ENCODE measurements around the gene OR5B3.
"Not testable (repeated sequence)": the region's sequence is repeated elsewhere in the genome, so short reads cannot be mapped to it uniquely, and the experiment has no call there.

OR5B3 gene

GRCh38 chr11:58406774-58407173 lies at the start of gene OR5B3:
OR5B3 (minus strand) TSS chr11:58406874; CDS start chr11:58403409, 3,465 bp downstream.
- no peak for DNase-seq
- intact Hi-C loops (cut with DNase I) = no loop called here

- DNase-seq = no peak
- intact Hi-C loops (cut with DNase I) = no loop called here
Observed at GRCh38 chr11:58451585-58451984, 44.9 kb upstream of the OR5B3 start.

- peak in 1 of 10 donors; percentile 60 for DNase-seq
- intact Hi-C loops (cut with DNase I) = no loop called here
Observed at GRCh38 chr11:58446294-58446693, 39.6 kb upstream of the OR5B3 start.

- DNase-seq = no peak
- intact Hi-C loops (cut with DNase I) = no loop called here
Observed at GRCh38 chr11:58444300-58444699, 37.6 kb upstream of the OR5B3 start.

GRCh38 chr11:58442136-58442535 lies 35.5 kb upstream of the OR5B3 start, which contains the start of gene OR5B12:
OR5B12 (minus strand) TSS chr11:58442236; CDS start chr11:58440151, 2,085 bp downstream.
- DNase-seq = no peak
- intact Hi-C loops (cut with DNase I) = no loop called here

GRCh38 chr11:58438486-58438885 lies 31.8 kb upstream of the OR5B3 start:
- intact Hi-C loops (cut with DNase I) = no loop called here
- DNase-seq = no peak

GRCh38 chr11:58434217-58434616 lies 27.5 kb upstream of the OR5B3 start:
- DNase-seq = no peak
- intact Hi-C loops (cut with DNase I) = no loop called here

GRCh38 chr11:58433638-58434203 lies 27.0 kb upstream of the OR5B3 start:
- intact Hi-C loops (cut with DNase I) = no loop called here
- DNase-seq = no peak

- intact Hi-C loops (cut with DNase I) = no loop called here
- DNase-seq = no peak
Observed at GRCh38 chr11:58429273-58429672, 22.6 kb upstream of the OR5B3 start.

GRCh38 chr11:58428021-58428420 lies 21.3 kb upstream of the OR5B3 start, which contains the start of gene OR5B2:
OR5B2 (minus strand) TSS chr11:58428121; CDS start chr11:58423261, 4,860 bp downstream.
- DNase-seq = no peak
- intact Hi-C loops (cut with DNase I) = no loop called here

GRCh38 chr11:58399622-58400021 lies 7.1 kb downstream of the OR5B3 start:
- intact Hi-C loops (cut with DNase I); DNase-seq: not testable (repeated sequence)

GRCh38 chr11:58395581-58395980 lies 11.1 kb downstream of the OR5B3 start:
- DNase-seq = no peak
- intact Hi-C loops (cut with DNase I) = no loop called here

GRCh38 chr11:58394195-58394594 lies 12.5 kb downstream of the OR5B3 start:
- no peak for DNase-seq
- intact Hi-C loops (cut with DNase I) = no loop called here

GRCh38 chr11:58392746-58393145 lies 13.9 kb downstream of the OR5B3 start:
- no peak for DNase-seq
- intact Hi-C loops (cut with DNase I) = no loop called here

GRCh38 chr11:58391879-58392278 lies 14.8 kb downstream of the OR5B3 start:
- intact Hi-C loops (cut with DNase I) = no loop called here
- no peak for DNase-seq

- intact Hi-C loops (cut with DNase I) = no loop called here
- DNase-seq = peak in 3 of 10 donors; percentile 64 to 71 (median 64)
Observed at GRCh38 chr11:58390551-58391063, 16.1 kb downstream of the OR5B3 start.

- intact Hi-C loops (cut with DNase I) = no loop called here
- no peak for DNase-seq
Observed at GRCh38 chr11:58358969-58359368, 47.7 kb downstream of the OR5B3 start, which contains the start of gene OR5B17. OR5B17 (minus strand) TSS chr11:58359069; CDS start chr11:58359069, 0 bp downstream.

GRCh38 chr11:58354727-58355126 lies 51.9 kb downstream of the OR5B3 start:
- no peak for DNase-seq
- intact Hi-C loops (cut with DNase I) = no loop called here
